ENCODE measurements around the gene PHKB. TPM values are rescaled to one million over a fixed set of nuclear protein-coding genes. Genes with fewer than 3 reads are reported as not detected.

The PHKB gene
- total and polyA plus RNA-seq, 2 of the 8 experiments (the other 6 are each of a cell fraction or from before 2014, with no cell fraction given), result 18.6 to 38.3 TPM

DNA sequence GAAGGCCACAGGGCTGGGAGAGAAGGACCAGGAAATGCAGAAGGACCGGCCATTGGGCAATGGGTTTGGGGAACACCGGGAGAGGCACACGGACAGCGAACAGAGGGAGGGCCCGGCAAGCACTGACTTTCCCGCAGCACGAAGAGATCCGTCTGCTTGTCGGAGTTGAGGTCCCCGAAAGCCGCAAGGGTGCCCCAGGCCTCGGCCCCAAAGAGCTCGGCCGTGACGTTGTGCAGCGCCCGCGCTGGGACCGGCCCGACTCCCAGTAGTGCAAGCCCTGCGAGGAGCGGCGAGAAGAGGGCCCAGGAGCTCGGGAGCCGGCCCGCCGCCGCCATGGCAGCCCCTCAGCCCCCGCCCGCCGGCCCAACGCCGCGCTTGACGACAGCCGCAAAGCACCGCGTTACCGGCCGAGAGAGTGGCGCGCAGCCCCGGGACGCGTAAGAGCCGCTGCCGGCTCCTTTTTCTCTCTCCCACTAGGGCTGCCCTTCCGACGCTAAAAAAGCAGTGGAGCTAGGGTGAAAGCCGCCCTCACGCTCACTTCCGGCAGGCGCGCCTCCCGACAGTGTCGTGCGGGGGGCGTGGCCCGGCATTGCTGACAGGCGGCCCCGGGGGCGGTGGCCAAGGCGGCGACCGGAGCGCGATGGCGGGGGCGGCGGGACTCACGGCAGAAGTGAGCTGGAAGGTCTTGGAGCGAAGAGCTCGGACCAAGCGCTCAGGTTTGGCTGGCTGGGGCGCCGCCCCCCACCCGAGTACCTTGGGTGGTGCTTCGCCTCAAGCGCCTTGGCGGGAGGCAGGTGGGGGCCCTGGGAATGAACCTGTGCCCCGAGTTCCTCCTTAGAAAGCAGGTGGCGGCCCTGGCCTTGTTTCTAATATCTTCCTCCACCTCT, at the start of gene PHKB, which contains the start of gene ITFG1 (continued):
- TF ChIP-seq, protein P1, sequence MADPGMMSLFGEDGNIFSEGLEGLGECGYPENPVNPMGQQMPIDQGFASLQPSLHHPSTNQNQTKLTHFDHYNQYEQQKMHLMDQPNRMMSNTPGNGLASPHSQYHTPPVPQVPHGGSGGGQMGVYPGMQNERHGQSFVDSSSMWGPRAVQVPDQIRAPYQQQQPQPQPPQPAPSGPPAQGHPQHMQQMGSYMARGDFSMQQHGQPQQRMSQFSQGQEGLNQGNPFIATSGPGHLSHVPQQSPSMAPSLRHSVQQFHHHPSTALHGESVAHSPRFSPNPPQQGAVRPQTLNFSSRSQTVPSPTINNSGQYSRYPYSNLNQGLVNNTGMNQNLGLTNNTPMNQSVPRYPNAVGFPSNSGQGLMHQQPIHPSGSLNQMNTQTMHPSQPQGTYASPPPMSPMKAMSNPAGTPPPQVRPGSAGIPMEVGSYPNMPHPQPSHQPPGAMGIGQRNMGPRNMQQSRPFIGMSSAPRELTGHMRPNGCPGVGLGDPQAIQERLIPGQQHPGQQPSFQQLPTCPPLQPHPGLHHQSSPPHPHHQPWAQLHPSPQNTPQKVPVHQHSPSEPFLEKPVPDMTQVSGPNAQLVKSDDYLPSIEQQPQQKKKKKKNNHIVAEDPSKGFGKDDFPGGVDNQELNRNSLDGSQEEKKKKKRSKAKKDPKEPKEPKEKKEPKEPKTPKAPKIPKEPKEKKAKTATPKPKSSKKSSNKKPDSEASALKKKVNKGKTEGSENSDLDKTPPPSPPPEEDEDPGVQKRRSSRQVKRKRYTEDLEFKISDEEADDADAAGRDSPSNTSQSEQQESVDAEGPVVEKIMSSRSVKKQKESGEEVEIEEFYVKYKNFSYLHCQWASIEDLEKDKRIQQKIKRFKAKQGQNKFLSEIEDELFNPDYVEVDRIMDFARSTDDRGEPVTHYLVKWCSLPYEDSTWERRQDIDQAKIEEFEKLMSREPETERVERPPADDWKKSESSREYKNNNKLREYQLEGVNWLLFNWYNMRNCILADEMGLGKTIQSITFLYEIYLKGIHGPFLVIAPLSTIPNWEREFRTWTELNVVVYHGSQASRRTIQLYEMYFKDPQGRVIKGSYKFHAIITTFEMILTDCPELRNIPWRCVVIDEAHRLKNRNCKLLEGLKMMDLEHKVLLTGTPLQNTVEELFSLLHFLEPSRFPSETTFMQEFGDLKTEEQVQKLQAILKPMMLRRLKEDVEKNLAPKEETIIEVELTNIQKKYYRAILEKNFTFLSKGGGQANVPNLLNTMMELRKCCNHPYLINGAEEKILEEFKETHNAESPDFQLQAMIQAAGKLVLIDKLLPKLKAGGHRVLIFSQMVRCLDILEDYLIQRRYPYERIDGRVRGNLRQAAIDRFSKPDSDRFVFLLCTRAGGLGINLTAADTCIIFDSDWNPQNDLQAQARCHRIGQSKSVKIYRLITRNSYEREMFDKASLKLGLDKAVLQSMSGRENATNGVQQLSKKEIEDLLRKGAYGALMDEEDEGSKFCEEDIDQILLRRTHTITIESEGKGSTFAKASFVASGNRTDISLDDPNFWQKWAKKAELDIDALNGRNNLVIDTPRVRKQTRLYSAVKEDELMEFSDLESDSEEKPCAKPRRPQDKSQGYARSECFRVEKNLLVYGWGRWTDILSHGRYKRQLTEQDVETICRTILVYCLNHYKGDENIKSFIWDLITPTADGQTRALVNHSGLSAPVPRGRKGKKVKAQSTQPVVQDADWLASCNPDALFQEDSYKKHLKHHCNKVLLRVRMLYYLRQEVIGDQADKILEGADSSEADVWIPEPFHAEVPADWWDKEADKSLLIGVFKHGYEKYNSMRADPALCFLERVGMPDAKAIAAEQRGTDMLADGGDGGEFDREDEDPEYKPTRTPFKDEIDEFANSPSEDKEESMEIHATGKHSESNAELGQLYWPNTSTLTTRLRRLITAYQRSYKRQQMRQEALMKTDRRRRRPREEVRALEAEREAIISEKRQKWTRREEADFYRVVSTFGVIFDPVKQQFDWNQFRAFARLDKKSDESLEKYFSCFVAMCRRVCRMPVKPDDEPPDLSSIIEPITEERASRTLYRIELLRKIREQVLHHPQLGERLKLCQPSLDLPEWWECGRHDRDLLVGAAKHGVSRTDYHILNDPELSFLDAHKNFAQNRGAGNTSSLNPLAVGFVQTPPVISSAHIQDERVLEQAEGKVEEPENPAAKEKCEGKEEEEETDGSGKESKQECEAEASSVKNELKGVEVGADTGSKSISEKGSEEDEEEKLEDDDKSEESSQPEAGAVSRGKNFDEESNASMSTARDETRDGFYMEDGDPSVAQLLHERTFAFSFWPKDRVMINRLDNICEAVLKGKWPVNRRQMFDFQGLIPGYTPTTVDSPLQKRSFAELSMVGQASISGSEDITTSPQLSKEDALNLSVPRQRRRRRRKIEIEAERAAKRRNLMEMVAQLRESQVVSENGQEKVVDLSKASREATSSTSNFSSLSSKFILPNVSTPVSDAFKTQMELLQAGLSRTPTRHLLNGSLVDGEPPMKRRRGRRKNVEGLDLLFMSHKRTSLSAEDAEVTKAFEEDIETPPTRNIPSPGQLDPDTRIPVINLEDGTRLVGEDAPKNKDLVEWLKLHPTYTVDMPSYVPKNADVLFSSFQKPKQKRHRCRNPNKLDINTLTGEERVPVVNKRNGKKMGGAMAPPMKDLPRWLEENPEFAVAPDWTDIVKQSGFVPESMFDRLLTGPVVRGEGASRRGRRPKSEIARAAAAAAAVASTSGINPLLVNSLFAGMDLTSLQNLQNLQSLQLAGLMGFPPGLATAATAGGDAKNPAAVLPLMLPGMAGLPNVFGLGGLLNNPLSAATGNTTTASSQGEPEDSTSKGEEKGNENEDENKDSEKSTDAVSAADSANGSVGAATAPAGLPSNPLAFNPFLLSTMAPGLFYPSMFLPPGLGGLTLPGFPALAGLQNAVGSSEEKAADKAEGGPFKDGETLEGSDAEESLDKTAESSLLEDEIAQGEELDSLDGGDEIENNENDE (IDR thresholded peaks at IDR 0.05; ENCODE audit: insufficient replicate concordance, low read length), result no peak
- TF ChIP-seq BRCA1 (IDR thresholded peaks at IDR 0.05; ENCODE audit: low read depth, low read length) (no peak), ZNF274 (IDR thresholded peaks at IDR 0.05; ENCODE audit: borderline replicate concordance, extremely low read depth, low read length) (no peak), SIRT6 (IDR thresholded peaks at IDR 0.05; ENCODE audit: low read length) (no peak), CTBP2 (IDR thresholded peaks at IDR 0.05; ENCODE audit: borderline replicate concordance, insufficient read depth, insufficient read length, low read length) (no peak), HDAC6 (IDR thresholded peaks at IDR 0.05; ENCODE audit: low read depth, low read length) (no peak), JUN (IDR thresholded peaks at IDR 0.05; ENCODE audit: low read depth, low read length) (no peak), RBBP5 (IDR thresholded peaks at IDR 0.05; ENCODE audit: borderline replicate concordance, low read depth, low read length) (peak; percentile 43; the same call in 1 of the 2 replicates), GTF2F1 (IDR thresholded peaks at IDR 0.05; ENCODE audit: borderline replicate concordance, low read depth, low read length) (no peak)

Data from H1 (cell line).